Measurements from ENCODE around the gene SCIN.
"Not testable (repeated sequence)": the region's sequence is repeated elsewhere in the genome, so short reads cannot be mapped to it uniquely, and the experiment has no call there.

Gene SCIN

GRCh38 chr7:12619461-12620069 is 49.0 kb downstream of the SCIN start:
- no peak for DNase-seq

GRCh38 chr7:12620371-12620770 is 49.9 kb downstream of the SCIN start:
- DNase-seq = no peak

- no peak for DNase-seq
These were observed 52.7 kb downstream of the SCIN start for GRCh38 chr7:12623223-12623622.

- no peak for DNase-seq
These were observed 53.5 kb downstream of the SCIN start for GRCh38 chr7:12623885-12624498.

- no peak for DNase-seq
These were observed 55.3 kb downstream of the SCIN start for GRCh38 chr7:12625836-12626235.

GRCh38 chr7:12629816-12630512 is 59.4 kb downstream of the SCIN start:
- DNase-seq = no peak

GRCh38 chr7:12630513-12630819 is 59.9 kb downstream of the SCIN start:
- DNase-seq = no peak

- no peak for DNase-seq
These were observed 63.1 kb downstream of the SCIN start for GRCh38 chr7:12633582-12633981.

- peak in 1 of 2 donors; percentile 2 for DNase-seq
These were observed 65.3 kb downstream of the SCIN start for GRCh38 chr7:12635830-12636229.

GRCh38 chr7:12637328-12637727 is 66.8 kb downstream of the SCIN start:
- DNase-seq = no peak

GRCh38 chr7:12637819-12638592 is 67.5 kb downstream of the SCIN start:
- no peak for DNase-seq

- no peak for DNase-seq
These were observed 68.4 kb downstream of the SCIN start for GRCh38 chr7:12638851-12639456.

GRCh38 chr7:12640299-12641096 is 70.0 kb downstream of the SCIN start:
- DNase-seq = no peak

GRCh38 chr7:12641196-12641595 is 70.7 kb downstream of the SCIN start:
- no peak for DNase-seq

GRCh38 chr7:12642508-12642907 is 72.0 kb downstream of the SCIN start:
- DNase-seq = no peak

GRCh38 chr7:12643001-12643643 is 72.6 kb downstream of the SCIN start:
- no peak for DNase-seq

GRCh38 chr7:12643644-12644043 is 73.1 kb downstream of the SCIN start:
- no peak for DNase-seq

GRCh38 chr7:12645212-12645611 is 74.7 kb downstream of the SCIN start:
- DNase-seq = not testable (repeated sequence)

- no peak for DNase-seq
These were observed 75.6 kb downstream of the SCIN start for GRCh38 chr7:12646139-12646538.

GRCh38 chr7:12647364-12648219 is 77.1 kb downstream of the SCIN start:
- no peak for DNase-seq

- DNase-seq = no peak
These were observed 78.3 kb downstream of the SCIN start for GRCh38 chr7:12648704-12649261.
